Effector CD8-positive, alpha-beta T cell (primary cell): ENCODE results near the gene ANKRD24.
A peak's percentile ranks its signal among the peaks of the same experiment; 100 is the strongest.
"Not testable (repeated sequence)": the region's sequence is repeated elsewhere in the genome, so short reads cannot be mapped to it uniquely, and the experiment has no call there.

Source experiments
- DNase-seq: peaks from one replicate; lab custom pipeline; 2025; lab: John Stamatoyannopoulos, UW

ANKRD24 gene

DNA sequence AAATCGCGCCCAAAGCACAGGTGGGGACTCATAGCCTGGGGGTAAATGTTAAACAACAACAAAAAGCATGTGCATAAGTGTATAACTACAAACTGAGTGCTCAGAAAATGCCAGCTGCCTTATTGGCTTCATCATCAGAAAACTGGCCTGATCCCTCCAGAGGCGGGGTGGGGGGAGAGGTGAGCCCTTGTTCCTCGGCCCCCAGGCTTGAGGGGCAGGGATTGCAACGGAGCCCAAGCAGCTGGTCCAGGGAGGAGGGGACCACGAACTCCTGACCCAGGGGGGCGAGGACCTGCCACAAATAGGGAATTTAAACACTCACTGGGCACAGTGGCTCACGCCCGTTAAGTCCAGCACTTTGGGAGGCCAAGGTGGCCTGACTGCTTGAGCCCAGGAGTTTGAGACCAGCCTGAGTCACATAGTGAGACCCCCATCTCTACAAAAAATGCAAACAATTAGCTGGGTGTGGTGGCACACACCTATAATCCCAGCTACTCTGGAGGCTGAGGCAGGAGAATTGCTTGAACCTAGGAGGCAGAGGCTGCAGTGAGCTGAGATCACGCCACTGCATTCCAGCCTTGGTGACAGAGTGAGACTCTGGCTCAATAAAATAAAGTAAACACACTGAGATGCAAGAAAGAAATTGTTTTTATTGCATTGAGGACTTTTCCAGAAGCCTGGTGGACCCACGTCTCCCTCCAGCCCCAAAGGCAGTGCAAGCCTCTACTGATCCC lies 8.8 kb upstream of the ANKRD24 start:
- DNase-seq, result no peak

DNA sequence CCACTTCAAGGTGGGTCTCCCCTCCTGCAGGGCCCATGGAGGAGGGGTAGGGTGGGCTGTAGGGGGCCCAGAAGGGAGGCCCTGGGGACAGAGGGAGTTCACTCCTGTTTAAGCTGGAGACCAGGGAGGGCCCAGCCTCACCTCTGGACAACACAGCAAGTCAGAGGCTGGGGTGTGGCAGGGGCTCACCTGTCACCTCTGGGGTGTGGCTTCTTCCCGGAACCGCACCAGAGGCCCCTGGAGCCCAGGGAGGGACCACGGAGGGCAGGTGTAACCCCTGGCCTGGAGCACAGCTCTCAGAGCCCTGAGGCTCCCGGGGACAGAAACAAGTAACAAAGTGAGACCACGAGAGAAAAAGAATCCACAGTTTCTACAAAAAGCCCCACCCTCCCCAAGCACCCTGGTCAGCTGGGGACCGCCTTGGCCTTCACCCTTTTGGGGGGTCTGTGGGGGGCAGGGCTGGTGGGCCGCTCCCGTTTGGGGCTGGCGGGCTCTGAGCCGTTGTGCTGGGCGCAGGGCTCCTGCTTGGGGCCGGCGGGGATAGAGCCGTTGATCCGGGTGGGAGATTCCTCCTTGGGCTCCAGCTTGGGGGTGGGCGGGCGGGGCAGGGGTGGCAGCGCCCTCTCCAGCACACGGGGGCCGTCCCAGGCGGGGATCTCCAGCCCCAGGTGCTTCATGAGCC lies 8.1 kb upstream of the ANKRD24 start:
- DNase-seq, result no peak

DNA sequence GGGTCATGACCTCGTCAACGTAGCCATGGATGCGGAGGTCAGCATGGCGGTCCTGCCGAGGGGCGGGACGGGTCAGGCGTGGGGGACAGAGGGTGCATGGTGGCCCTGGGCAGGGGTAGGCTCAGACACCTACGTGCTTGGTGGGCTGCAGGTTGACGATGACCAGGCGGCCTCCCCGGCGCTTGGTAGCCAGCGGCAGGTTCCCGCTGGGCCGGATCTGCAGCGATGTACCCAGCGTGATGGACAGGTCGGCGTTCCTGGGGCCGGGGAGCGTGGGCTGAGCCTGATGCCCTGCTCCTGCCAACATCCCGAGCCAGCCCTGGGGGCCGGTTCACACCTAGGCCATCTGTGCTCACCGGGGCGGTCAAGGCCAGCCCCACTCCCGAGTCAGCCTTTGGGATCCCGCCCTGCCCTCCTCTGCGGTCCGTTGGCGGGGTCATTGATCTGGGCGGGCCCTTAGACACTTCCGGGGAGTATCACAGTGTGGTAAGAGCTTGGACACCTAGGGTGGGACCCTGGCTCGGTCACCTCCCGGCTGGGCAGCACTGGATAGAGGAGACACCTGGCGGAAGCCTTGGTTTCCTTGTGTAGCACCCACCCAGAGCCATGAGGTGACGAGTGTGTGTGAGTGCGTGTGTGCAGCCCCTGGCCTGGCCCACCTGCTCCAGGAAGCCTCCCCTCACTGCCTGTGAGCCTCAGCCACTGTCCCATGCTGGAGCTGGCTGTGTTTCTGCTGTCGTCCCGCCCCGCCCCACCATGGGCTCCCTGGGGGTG lies 7.4 kb upstream of the ANKRD24 start:
- DNase-seq, result no peak

DNA sequence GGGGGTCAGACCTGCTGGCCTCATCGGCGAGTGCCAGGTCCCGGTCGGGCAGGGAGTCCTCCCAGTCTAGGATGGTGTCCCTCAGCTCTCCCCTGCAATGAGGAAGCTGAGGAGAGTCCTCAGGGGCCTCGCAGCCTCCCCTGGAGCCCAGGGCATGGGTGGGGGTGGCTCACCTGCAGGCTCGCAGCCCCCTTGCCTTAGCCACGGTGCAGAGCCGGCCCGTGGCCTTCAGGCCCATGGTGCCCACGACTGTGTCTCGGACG lies 6.9 kb upstream of the ANKRD24 start:
- no peak for DNase-seq

DNA sequence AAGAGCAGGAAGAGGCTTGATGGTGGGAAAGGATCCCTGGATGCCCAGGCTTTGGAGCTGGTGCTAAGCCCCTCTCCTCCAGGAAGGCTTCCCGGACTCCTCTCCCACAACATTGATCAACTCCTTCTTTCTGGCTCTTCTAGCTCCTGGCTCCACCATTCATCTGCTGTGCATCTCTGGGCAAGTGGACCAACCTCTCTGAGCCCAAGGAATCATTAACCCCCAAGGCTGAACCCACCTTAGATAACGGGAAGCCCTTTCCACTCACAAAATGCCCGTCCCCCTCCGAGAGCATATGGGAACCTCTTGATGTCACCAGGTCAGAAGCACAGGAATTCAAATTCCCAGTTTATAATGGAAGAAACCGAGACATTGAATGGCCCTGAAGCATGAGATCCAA lies 5.3 kb upstream of the ANKRD24 start:
- DNase-seq, result no peak

DNA sequence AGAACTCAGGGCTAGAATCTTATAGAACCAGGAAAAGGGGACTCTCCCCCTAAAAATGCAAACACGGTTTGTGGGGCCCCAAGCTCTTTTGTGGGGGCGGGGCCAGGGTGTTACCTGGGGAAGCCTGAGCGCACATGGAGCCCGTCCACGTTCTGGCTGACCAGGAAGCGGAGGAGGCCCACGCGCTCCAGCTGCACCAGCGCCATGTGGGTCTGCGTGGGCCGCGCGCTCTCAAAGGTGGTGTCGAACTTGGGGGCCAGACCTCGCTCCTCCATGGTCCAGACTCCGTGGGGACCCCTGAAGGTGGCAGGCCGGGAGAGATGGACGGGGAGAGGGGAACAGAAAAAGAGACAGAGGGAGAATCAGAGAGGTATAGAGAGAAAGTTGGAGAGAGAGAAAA lies 3.5 kb upstream of the ANKRD24 start:
- no peak for DNase-seq

DNA sequence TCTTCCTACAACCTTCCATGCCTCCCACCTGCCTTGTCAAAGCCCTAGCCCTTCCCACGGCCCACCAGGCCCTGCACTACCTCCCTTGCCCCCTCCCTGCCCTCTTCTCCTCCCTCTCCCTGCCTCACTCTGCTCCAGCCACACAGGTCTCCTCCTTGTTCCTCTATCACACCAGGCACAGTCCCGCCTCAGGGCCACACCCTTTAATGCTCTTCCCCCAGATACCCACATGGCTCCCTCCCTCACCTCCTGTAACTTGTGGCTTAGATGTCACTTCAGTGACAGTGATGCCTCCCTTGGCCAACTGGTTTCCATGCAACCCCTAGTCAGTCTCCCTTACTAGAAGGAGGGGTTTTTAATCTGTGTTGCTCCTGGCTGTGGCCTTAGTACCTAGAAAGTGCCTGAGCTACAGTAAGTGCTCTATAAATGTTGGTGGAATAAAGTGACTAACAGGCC lies 1.4 kb upstream of the ANKRD24 start:
- DNase-seq, result no peak

DNA sequence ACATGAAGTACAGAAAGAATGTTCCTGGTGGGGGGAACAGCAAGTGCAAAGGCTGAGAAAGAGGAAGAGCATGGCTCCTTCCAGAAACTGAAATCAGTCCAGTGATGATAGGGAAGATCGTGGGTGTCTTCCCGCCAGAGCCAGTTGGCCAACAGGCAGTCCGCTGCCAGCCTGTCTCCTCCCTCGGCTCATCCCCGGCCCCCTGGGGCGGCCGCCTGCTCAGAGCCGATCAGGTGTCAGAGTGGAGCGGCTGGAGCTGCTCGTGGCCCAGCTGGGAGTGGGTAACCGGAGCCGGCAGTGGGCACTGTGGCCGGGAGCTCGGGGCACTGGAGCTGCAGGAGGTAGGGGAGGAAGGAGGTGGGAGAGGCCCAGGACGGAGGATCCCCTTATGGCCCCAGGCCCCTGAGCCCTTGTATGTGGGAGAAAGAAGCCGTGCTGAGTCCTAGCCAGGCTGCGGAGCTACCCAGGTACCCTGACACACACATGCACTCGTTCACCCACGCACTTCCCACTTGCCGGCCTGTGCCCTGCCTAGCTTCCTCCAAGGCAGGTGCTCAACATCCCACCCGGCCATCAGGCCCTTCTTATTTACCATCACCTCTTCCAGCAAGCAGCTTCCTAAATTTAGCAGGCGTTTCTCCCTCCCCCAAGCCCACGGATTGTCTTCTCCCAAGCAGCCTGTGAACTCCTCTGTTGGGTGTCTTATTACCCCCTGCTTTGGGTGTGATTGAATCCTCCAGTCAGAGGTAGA lies 1.7 kb downstream of the ANKRD24 start:
- DNase-seq, result no peak

DNA sequence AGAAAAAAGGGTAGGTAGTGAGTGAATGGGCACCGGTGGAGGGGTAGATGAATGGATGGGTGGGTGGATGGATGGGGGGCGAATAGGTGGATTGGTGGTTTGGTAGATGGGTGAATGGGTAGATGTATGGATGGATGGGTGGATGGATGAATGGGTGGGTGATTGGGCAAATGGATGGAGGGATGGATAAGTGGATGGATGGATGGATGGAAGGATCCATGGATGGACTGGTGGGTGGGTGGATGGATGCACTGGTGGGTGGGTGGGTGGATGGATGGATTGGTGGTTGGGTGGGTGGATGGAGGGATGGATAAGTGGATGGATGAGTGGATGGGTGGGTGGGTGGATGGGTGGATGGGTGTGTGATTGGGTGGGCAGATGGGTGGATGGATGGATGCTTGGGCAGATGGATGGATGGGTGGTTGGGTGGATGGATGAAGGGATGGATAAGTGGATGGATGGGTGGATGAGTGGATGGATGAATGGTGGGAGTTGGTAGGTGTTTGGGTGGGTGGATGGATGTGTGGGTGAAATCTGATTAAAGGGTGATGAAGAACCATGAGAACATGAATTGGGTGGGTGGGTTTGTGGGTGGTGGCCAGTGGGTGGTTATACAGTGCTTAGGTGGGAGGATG lies 2.3 kb downstream of the ANKRD24 start:
- DNase-seq, result no peak

DNA sequence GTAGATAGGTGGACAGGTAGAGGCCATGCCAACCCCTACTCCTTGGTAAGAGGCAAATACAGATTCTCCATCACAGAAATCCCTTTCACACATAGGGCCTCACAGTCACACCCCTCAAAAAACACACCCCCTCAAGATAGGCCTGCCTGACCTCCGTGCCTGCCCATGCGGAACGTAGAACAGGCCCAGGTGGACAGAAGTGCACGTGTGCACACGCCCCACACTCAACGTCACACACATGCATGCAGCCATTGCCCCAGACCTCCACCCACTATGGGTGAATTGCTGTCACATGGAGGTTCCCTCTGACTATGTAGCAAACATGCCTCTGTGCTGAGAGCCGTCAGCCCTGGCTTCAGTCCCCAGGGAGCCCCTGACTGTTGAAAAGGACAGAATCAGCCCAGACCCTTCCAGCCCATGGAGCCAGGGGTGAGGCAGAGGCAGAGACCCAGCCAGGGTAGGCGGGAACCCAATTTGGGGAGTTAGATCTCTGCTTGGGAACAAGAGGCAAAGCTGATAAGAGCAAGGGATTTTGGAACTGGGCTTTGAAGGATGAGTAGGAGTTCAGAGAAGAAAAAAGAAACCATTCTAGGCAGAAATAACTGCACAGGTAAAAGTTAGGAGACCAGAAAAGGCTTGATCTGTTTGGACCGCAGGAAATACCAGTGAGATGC lies 3.1 kb downstream of the ANKRD24 start:
- DNase-seq, result no peak

DNA sequence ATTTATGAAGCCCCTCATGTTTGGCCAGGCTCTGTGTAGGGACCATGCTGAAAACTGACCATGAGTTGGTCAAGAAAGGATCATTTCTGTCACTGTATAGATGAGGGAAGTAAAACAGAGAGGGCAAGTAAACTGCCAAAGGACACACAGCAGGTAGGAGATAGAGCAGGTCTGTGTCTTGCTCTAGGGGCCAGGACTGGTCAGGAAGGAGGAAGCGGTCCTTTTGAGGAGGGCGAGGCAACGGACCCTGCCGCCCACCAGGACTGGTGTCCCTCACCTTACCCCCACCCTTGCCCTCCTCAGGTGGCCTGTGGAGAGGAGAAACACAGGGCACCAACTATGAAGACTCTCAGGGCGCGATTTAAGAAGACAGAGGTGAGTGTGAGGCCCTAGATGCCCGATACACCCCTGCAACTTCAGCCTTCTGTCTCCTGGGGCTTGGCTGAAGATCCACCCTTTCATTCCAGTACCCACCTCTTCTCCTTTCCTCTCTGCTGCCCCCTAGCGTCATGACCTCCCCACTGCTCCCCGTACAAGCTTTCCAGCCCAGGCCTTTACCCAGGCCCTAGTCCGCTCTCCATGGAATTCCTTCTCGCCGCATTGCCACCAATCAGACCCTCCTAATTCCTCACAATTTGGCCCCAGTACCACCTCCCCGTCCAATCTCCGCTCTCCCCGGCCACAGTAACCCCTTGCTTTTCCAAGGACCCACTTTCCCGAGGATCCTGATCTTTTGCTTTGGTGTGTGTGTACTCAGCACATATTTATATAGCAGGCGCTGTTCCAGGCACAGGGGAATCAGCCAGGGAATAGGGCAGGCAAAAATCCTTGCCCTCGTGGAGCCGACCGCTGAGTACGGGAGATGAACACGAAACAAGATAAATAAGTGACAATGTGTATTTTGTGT lies 3.9 kb downstream of the ANKRD24 start:
- DNase-seq, result peak; percentile 66

DNA sequence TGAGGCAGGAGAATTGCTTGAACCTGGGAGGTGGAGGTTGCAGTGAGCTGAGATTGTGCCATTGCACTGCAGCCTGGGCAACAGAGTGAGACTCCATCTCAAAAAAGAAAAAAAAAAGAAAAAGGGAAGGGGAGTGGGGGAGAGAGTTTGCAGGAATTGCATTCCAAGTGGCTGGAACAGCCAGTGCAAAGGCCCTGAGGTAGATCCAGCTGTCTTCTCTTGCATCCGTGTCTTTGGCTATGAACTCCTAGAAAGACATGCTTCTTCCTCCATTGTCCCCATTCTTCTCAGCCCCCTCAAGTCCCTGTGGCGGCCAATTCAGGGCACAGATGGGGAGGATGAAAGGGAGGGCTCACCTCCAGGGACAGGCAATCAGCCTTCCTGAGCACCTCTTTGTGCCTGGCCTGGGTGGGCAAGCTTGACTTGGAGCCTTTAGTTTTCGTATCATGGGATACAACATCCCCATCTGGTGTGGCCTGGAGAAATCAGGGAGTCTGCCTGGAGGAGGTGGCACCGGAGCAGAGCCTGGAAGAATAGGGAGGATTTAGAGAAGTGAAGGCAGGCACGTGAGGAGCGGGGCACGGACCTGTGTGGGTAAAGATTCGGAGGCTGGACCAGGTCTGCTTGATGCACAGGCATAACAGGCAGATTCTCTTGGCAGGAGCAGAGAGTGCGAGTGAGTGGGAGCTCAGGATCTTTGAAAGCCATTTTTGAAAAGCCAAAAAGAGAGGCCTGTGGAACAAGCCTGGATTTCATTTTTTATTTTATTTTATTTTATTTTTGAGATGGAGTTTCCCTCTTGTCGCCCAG lies 5.0 kb downstream of the ANKRD24 start:
- DNase-seq, result no peak

DNA sequence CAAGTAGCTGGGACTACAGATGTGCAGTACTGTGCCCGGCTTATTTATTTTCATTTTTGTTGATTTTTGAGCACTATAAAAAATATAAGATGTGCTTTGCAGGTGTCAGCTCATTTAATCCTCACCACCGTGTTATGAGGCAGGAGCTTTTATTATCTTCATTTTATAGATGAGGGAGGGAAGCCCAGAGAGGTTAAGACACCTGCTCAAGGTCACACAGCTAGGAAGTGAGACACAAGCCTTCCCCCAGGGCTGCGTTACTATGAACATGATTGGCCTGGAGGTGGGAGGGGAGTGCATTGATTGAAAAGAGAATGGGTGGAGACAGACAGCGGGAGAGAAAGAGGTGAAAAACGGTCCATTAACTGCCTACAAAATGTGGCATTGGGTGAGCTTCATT lies 7.2 kb downstream of the ANKRD24 start:
- DNase-seq, result no peak

DNA sequence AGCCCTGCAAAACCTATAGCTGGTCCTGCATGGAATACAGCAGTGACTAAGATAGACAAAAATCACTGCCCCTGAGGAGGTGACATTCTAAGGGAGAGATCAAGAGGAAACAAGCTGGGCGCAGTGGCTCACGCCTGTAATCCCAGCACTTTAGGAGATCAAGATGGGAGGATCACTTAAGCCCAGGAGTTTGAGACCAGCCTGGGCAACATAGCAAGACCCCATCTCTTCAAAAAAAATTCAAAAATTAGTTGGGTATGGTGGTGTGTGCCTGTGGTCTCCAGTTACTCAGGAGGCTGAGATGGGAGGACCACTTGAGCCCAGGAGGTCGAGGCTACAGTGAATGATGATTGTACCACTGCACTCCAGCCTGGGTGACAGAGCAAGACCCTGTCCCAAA lies 10.0 kb downstream of the ANKRD24 start:
- not testable (repeated sequence) for DNase-seq

DNA sequence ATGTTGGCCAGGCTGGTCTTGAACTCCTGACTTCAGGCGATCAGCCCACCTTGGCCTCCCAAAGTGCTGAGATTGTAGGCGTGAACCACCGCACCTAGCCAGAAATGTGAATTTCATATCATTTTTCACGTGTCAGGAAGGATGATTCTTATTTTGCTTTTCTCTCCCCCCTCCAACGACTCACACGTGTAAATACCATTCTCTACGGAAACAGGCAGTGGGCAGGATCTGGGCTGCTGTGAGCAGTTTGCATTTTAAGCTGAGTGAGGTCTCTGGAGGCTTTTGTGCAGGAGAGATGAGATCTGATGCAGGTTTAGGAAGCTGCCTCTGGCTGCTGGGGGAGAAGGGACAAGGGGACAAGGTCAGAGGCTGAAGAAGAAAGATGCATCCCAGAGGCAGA lies 11.9 kb downstream of the ANKRD24 start:
- DNase-seq, result no peak

DNA sequence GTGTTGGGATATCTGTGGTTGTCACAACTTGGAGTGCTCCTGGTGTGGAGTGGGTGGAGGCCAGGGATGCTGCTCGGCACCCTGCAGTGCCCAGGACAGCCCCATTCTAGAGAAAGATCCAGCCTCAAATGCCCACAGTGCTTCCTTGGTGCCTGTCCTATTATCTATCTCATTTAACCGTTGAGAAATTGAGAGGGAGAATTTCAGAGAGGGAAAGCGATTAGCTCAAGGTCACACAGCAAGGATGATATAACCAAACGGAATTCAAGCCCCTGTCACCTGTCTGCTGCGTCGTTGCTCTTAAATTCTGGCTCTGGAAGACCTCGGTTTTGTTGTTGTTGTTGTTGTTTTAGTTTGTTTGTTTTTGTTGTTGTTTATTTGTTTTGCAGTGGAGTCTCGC lies 13.5 kb downstream of the ANKRD24 start:
- no peak for DNase-seq

DNA sequence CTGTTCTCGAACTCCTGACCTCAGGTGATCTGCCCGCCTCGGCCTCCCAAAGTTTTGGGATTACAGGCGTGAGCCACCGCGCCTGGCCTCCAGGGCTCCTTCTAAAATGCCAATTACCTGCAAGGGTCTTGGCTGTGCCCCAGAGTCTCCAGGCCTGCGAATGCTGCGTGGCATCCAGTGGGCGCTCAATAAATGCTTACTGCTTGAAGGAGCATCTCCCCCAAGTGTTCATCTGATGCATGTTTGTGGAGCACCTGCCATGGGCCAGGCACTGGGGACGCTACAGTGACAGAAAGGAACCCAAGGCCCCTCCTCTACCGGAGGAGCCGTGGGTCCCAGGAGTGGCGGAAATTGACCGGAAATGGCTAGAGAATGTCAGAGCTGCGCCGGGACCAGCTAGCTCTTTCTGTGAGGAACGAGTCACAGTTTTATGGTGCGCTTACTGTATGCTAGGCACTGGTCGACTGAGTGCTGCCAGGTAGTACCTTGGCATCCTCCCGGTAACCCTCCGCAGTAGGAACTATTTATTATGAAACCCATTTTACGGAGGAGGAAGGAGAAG lies 14.2 kb downstream of the ANKRD24 start:
- DNase-seq, result no peak

DNA sequence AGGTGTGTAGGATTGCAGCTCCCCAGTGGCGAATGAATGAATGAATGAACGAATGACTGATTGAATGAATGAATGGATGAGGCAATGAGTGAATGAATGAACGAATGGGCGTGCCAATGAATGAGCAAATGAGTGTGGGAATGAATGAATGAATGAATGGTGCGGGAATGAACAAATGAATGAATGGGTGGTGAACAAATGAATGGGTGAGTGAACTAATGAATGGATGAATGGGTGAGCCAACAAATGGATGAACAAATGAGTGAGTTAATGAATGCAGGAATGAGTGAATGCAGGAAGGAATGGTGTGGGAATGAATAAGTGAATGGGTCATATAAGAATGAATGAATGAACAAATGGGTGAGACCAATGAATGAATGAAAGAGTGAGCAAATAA lies 14.7 kb downstream of the ANKRD24 start:
- no peak for DNase-seq
